Vagina (tissue), 2 donors: ENCODE results near the gene HTR4.

Experiments used
- CTCF ChIP-seq, 3 experiments: fragments of 450-650 bp in 2 of 3; fragments of 200-600 bp in 1 of 3; sonication (generic) in 1 of 3; IDR thresholded peaks; one replicate each; pipeline ENCODE4 v1.5.1; 2017 to 2019; ENCODE audit warnings: antibody characterized with exemption in 3 of 3, mild to moderate bottlenecking in 2 of 3, moderate library complexity in 2 of 3
- POLR2A ChIP-seq, 2 donors: fragments of 450-650 bp; IDR thresholded peaks; one replicate each; pipeline ENCODE4 v1.6.1; 2017; ENCODE audit warnings: antibody characterized with exemption in 2 of 2, mild to moderate bottlenecking in 2 of 2, moderate library complexity in 2 of 2

- TF ChIP-seq CTCF (IDR thresholded peaks at IDR 0.05) (no peak), POLR2A (IDR thresholded peaks at IDR 0.05) (no peak)
These were observed 67.5 kb downstream of the HTR4 start for GRCh38 chr5:148586796-148587195.
